H1 (cell line): ENCODE measurements around the gene TFPI2. TPM values are rescaled to one million over a fixed set of nuclear protein-coding genes. Genes with fewer than 3 reads are reported as not detected.

ENCODE experiments used
- CTCF ChIA-PET: fragments of 300-600 bp; sonication (Branson Sonifier 250); formaldehyde crosslinking; loops from one replicate; lab custom pipeline; 2021; ENCODE audit not compliant: partially characterized antibody; lab: Charles Lee
- POLR2A ChIA-PET: fragments of 300-600 bp; sonication (Branson Sonifier 250); formaldehyde crosslinking; loops from one replicate; lab custom pipeline; 2021; ENCODE audit warnings: inconsistent platforms; ENCODE audit not compliant: partially characterized antibody; lab: Charles Lee
- DNase-seq, 2 experiments: peaks; one replicate each; pipeline versions ENCODE4 v3.0.0 to v3.0.0-alpha.2; 2010 to 2022; ENCODE audit warnings: low spot score in 2 of 2, low read depth in 1 of 2, mixed read lengths in 1 of 2
- FAIRE-seq: peaks from 2 replicates; lab custom pipeline; 2011; peaks lifted over from hg19 to GRCh38; lab: Jason Lieb, UNC
- H2AFZ ChIP-seq: 2 replicates; pipeline ENCODE4 v1.8.1; 2012; ENCODE audit warnings: low read length, inconsistent platforms
- H2AK5ac ChIP-seq: 2 replicates; pipeline ENCODE4 v1.6.1; 2013; ENCODE audit warnings: low read depth, low read length
- H2BK120ac ChIP-seq: replicated peaks from 2 replicates; pipeline ENCODE3; 2013; ENCODE audit warnings: low read depth, low read length, inconsistent platforms
- H2BK12ac ChIP-seq: 2 replicates; pipeline ENCODE4 v1.6.1; 2013; ENCODE audit warnings: low read depth, low read length
- H2BK15ac ChIP-seq: 2 replicates; pipeline ENCODE4 v1.6.1; 2013; ENCODE audit warnings: low read length
- H2BK20ac ChIP-seq: 2 replicates; pipeline ENCODE4 v1.6.1; 2013; ENCODE audit warnings: low read length
- H2BK5ac ChIP-seq: 2 replicates; pipeline ENCODE4 v1.6.1; 2013; ENCODE audit warnings: low read depth, low read length
- H3K14ac ChIP-seq: 2 replicates; pipeline ENCODE4 v1.6.1; 2013; ENCODE audit warnings: inconsistent platforms; ENCODE audit not compliant: insufficient read length
- H3K18ac ChIP-seq: 2 replicates; pipeline ENCODE4 v1.6.1; 2013; ENCODE audit warnings: low read length; ENCODE audit errors: extremely low read depth
- H3K23ac ChIP-seq: 2 replicates; pipeline ENCODE4 v1.6.1; 2013; ENCODE audit warnings: inconsistent platforms; ENCODE audit not compliant: insufficient read length
- H3K23me2 ChIP-seq: 2 replicates; pipeline ENCODE4 v1.6.1; 2013; ENCODE audit warnings: low read depth, low read length
- H3K27ac ChIP-seq: 2 replicates; pipeline ENCODE4 v1.6.1; 2011; ENCODE audit warnings: low read depth, low read length, inconsistent platforms
- H3K27me3 ChIP-seq, 4 experiments: replicated peaks in 1 of 4; 1 replicate in 1 of 4; 2 replicates in 3 of 4; pipeline versions ENCODE4 v1.6.1 to v1.8.1; 2011 to 2013; ENCODE audit warnings: low read length in 3 of 4, mild to moderate bottlenecking in 3 of 4, inconsistent platforms in 2 of 4, mixed read lengths in 2 of 4, moderate library complexity in 1 of 4; ENCODE audit not compliant: control insufficient read depth in 3 of 4, insufficient read depth in 3 of 4; ENCODE audit errors: extremely low read depth in 1 of 4
- H3K36me3 ChIP-seq, 4 experiments: 2 replicates each; pipeline versions ENCODE4 v1.6.1 to v1.8.1; 2011 to 2013; ENCODE audit warnings: mild to moderate bottlenecking in 4 of 4, low read length in 3 of 4, moderate library complexity in 2 of 4, control low read depth in 1 of 4, inconsistent platforms in 1 of 4; ENCODE audit not compliant: insufficient read depth in 4 of 4, control insufficient read depth in 2 of 4
- H3K4ac ChIP-seq: replicated peaks from 2 replicates; pipeline ENCODE3; 2013; ENCODE audit warnings: low read length, low read depth, mixed read lengths, inconsistent platforms; ENCODE audit not compliant: insufficient read length
- H3K4me1 ChIP-seq, 4 experiments: replicated peaks in 1 of 4; 1 replicate in 1 of 4; 2 replicates in 3 of 4; pipeline versions ENCODE4 v1.6.1 to v1.8.1; 2011 to 2013; ENCODE audit warnings: low read length in 3 of 4, inconsistent platforms in 2 of 4, mixed read lengths in 1 of 4; ENCODE audit not compliant: insufficient read depth in 4 of 4, control insufficient read depth in 3 of 4
- H3K4me2 ChIP-seq, 2 experiments: 2 replicates each; pipeline versions ENCODE4 v1.6.1 to v1.8.1; 2011 to 2013; ENCODE audit warnings: low read depth in 2 of 2, low read length in 2 of 2, control low read depth in 1 of 2, inconsistent platforms in 1 of 2, mild to moderate bottlenecking in 1 of 2; ENCODE audit not compliant: insufficient read depth in 1 of 2
- H3K4me3 ChIP-seq, 4 experiments: fragments of 200-600, 300-600 bp in 1 of 4; sonication (generic), shearing (Covaris generic), sonication (Bioruptor Twin) in 1 of 4; 2 replicates each; pipeline versions ENCODE4 v1.5.1 to v1.8.1; 2011 to 2016; ENCODE audit warnings: low read length in 4 of 4, low read depth in 3 of 4, control low read depth in 2 of 4, inconsistent platforms in 2 of 4, mild to moderate bottlenecking in 2 of 4, mixed read lengths in 1 of 4, moderate library complexity in 1 of 4; ENCODE audit not compliant: insufficient read depth in 2 of 4; ENCODE audit errors: extremely low read depth in 1 of 4
- H3K56ac ChIP-seq: replicated peaks from 2 replicates; pipeline ENCODE3; 2013; ENCODE audit warnings: low read depth, mild to moderate bottlenecking, mixed read lengths, low read length, inconsistent platforms; ENCODE audit not compliant: insufficient read length
- H3K79me1 ChIP-seq: 2 replicates; pipeline ENCODE4 v1.6.1; 2013; ENCODE audit warnings: low read depth, low read length, control low read depth
- H3K79me2 ChIP-seq, 2 experiments: 2 replicates each; pipeline versions ENCODE4 v1.6.1 to v1.8.1; 2012 to 2013; ENCODE audit warnings: low read length in 2 of 2, mild to moderate bottlenecking in 2 of 2, inconsistent platforms in 1 of 2; ENCODE audit not compliant: insufficient read depth in 2 of 2, control insufficient read depth in 1 of 2
- H3K9ac ChIP-seq, 4 experiments: replicated peaks in 1 of 4; 1 replicate in 1 of 4; 2 replicates in 3 of 4; pipeline versions ENCODE4 v1.6.1 to v1.8.1; 2011 to 2013; ENCODE audit warnings: low read depth in 3 of 4, low read length in 3 of 4, control low read depth in 2 of 4, mild to moderate bottlenecking in 2 of 4, moderate library complexity in 2 of 4, inconsistent platforms in 1 of 4; ENCODE audit errors: extremely low read depth in 1 of 4
- H3K9me3 ChIP-seq, 2 experiments: 2 replicates each; pipeline versions ENCODE4 v1.6.1 to v1.8.1; 2012 to 2013; ENCODE audit warnings: mild to moderate bottlenecking in 2 of 2, moderate library complexity in 2 of 2, control low read depth in 1 of 2, inconsistent platforms in 1 of 2, low read depth in 1 of 2, low read length in 1 of 2, mixed read lengths in 1 of 2; ENCODE audit not compliant: insufficient read depth in 2 of 2
- H4K20me1 ChIP-seq, 2 experiments: replicated peaks in 1 of 2; 2 replicates each; pipeline versions ENCODE3 to v1.8.1; 2011 to 2013; ENCODE audit warnings: inconsistent platforms in 2 of 2, low read length in 2 of 2, mild to moderate bottlenecking in 1 of 2; ENCODE audit not compliant: insufficient read depth in 2 of 2, control insufficient read depth in 1 of 2
- H4K5ac ChIP-seq: 2 replicates; pipeline ENCODE4 v1.6.1; 2013; ENCODE audit warnings: low read length, low read depth, mixed read lengths, inconsistent platforms; ENCODE audit not compliant: insufficient read length
- H4K8ac ChIP-seq: 2 replicates; pipeline ENCODE4 v1.8.0; 2013; ENCODE audit warnings: mild to moderate bottlenecking, moderate library complexity, low read length, inconsistent platforms; ENCODE audit not compliant: insufficient read depth; ENCODE audit errors: extremely low read depth
- H4K91ac ChIP-seq: replicated peaks from 2 replicates; pipeline ENCODE3; 2013; ENCODE audit warnings: low read length, mixed read lengths, inconsistent platforms; ENCODE audit not compliant: insufficient read length
- CHD1 ChIP-seq: IDR thresholded peaks from 2 replicates; pipeline ENCODE4 v1.6.1; 2012; ENCODE audit warnings: low read depth, low read length, improper control_type of control experiment
- CHD2 ChIP-seq: IDR thresholded peaks from 2 replicates; pipeline ENCODE4 v1.6.1; 2012; ENCODE audit warnings: low read length, improper control_type of control experiment
- EP300 ChIP-seq, 2 experiments: IDR thresholded peaks; 1 replicate in 1 of 2; 2 replicates in 1 of 2; pipeline ENCODE4 v1.6.1; 2011 to 2012; ENCODE audit warnings: low read depth in 2 of 2, low read length in 2 of 2, mild to moderate bottlenecking in 2 of 2, borderline replicate concordance in 1 of 2, inconsistent platforms in 1 of 2, moderate library complexity in 1 of 2
- HDAC2 ChIP-seq, 2 experiments: fragments of 300-600 bp in 1 of 2; sonication (generic) in 1 of 2; IDR thresholded peaks; 2 replicates each; pipeline ENCODE4 v1.6.1; 2011 to 2012; ENCODE audit warnings: low read depth in 2 of 2, low read length in 2 of 2, mild to moderate bottlenecking in 2 of 2, moderate library complexity in 2 of 2, borderline replicate concordance in 1 of 2, inconsistent platforms in 1 of 2
- JUN ChIP-seq: IDR thresholded peaks from 2 replicates; pipeline ENCODE4 v1.6.1; 2011; ENCODE audit warnings: low read depth, mild to moderate bottlenecking, improper control_type of control experiment, low read length
- KDM5A ChIP-seq: fragments of 200-600 bp; IDR thresholded peaks from 2 replicates; pipeline ENCODE4 v1.7.1; 2012; ENCODE audit warnings: mild to moderate bottlenecking, low read length, inconsistent platforms, mixed read lengths
- NANOG ChIP-seq: IDR thresholded peaks from 2 replicates; pipeline ENCODE4 v1.6.1; 2011; ENCODE audit warnings: low read length, low read depth, mild to moderate bottlenecking, inconsistent platforms; ENCODE audit not compliant: insufficient read depth, poor library complexity, severe bottlenecking
- POLR2A ChIP-seq, 2 experiments: IDR thresholded peaks; 1 replicate in 1 of 2; 2 replicates in 1 of 2; pipeline ENCODE4 v1.6.1; 2011; ENCODE audit warnings: low read depth in 2 of 2, low read length in 2 of 2, mild to moderate bottlenecking in 2 of 2; ENCODE audit errors: control extremely low read depth in 1 of 2
- RBBP5 ChIP-seq: IDR thresholded peaks from 2 replicates; pipeline ENCODE4 v1.7.1; 2012; ENCODE audit warnings: low read depth, mild to moderate bottlenecking, inconsistent platforms, low read length, moderate library complexity, borderline replicate concordance
- SP2 ChIP-seq: IDR thresholded peaks from 2 replicates; pipeline ENCODE4 v1.6.1; 2012; ENCODE audit warnings: mild to moderate bottlenecking, low read length, inconsistent platforms
- SRF ChIP-seq: IDR thresholded peaks from 2 replicates; pipeline ENCODE4 v1.6.1; 2011; ENCODE audit warnings: mild to moderate bottlenecking, low read depth, low read length, moderate library complexity
- TAF1 ChIP-seq: IDR thresholded peaks from 2 replicates; pipeline ENCODE4 v1.6.1; 2011; ENCODE audit warnings: mild to moderate bottlenecking, low read depth, low read length
- TAF7 ChIP-seq: optimal IDR thresholded peaks from 2 replicates; pipeline ENCODE3; 2011; ENCODE audit warnings: low read depth, mild to moderate bottlenecking, inconsistent platforms, low read length, moderate library complexity, borderline replicate concordance
- WGBS, 2 experiments: shearing (Covaris generic) in 1 of 2; methylation state at CpG; one replicate each; pipeline versions ENCODE4 v1.1.6 to v1.1.7; 2013 to 2015; ENCODE audit warnings: low lambda C conversion rate in 2 of 2, mixed read lengths in 2 of 2, inconsistent platforms in 1 of 2, low coverage in 1 of 2, missing lambda C conversion rate in 1 of 2; ENCODE audit not compliant: insufficient replicate concordance in 2 of 2, insufficient coverage in 1 of 2, insufficient read length in 1 of 2; ENCODE audit errors: extremely low coverage in 1 of 2, missing lambda C conversion rate in 1 of 2; 5-methylcytosine and 5-hydroxymethylcytosine counted together
- polyA plus RNA-seq, 7 experiments: library from polyadenylated mRNA; depleted of rRNA in 3 of 7; stranded (reverse) in 5 of 7; unstranded in 2 of 7; fragments of >200 nt in 5 of 7; fragments of 200-250 nt in 2 of 7; gene quantifications; 1 replicate in 5 of 7; 2 replicates in 1 of 7; 4 replicates in 1 of 7; pipeline versions ENCODE4 v1.2.1 to v1.2.3, GENCODE V29; 2011 to 2013; ENCODE audit warnings: missing spikeins in 2 of 7, mixed read lengths in 2 of 7
- total RNA-seq: library from RNA; stranded (reverse); fragmentation: NEBNext Ultra II Directional; extraction: Animal tissue kit (Norgen Biotek cat#: 25700); gene quantifications from 2 replicates; pipeline ENCODE4 v1.2.1, GENCODE V29; 2021
- TF ChIP-seq, protein P1 (sequence below): IDR thresholded peaks from 2 replicates; pipeline ENCODE4 v1.6.1; 2012; ENCODE audit warnings: inconsistent platforms

TFPI2 gene
- total and polyA plus RNA-seq, 2 of the 8 experiments (the other 6 are each of a cell fraction or from before 2014, with no cell fraction given), result 6.8 to 8.9 TPM

DNA sequence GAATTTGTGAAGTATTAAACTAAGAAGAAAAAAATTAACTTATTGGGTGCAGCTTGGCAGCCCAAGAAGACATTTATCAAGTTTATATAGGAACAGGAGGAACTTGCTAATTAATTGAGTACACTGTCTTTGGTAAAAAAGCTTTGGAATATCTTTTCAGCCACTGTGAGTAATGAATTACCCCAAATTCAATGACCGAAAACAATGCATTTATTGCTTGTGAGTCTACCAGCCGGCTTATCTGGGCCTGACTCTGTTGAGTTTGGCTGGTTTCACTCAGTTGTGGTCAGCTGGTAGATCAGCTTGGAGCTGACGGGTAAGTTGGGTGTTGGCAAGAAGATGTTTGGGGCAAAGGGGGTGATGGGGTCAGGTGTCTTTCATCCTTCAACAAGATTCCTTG, 42.6 kb upstream of the TFPI2 start:
- DNase-seq (no peak), FAIRE-seq (no peak)
- Histone ChIP-seq H2AK5ac (no peak overlapping the region), H3K23ac (no peak overlapping the region), H3K9me3 (no peaks in the 10 kb centered on the region), H3K36me3 (no peaks in the 10 kb centered on the region), H4K91ac (no peak overlapping the region), H4K8ac (no peak overlapping the region), H2BK5ac (no peak overlapping the region), H3K56ac (no peak overlapping the region), H2BK120ac (no peak overlapping the region), H3K79me2 (no peaks in the 10 kb centered on the region), H3K9ac (no peak overlapping the region), H3K4ac (no peak overlapping the region), H3K23me2 (no peaks in the 10 kb centered on the region), H3K4me1 (no peaks in the 10 kb centered on the region), H2BK12ac (no peak overlapping the region), H3K79me1 (no peaks in the 10 kb centered on the region), H4K20me1 (no peaks in the 10 kb centered on the region), H3K27me3 (peaks cover 0 to 1% (median 0%) of the 10 kb centered on the region in 4 experiments; a peak in 1 of 7 replicates), H3K27ac (no peak overlapping the region), H2BK15ac (no peak overlapping the region), H3K14ac (no peak overlapping the region), H2AFZ (no peak overlapping the region), H3K4me2 (no peak overlapping the region), H3K18ac (no peak overlapping the region), H3K4me3 (no peak overlapping the region), H4K5ac (no peak overlapping the region), H2BK20ac (no peak overlapping the region)
- WGBS, 2 experiments, result 90% methylated on average over 3 of the region's 3 CpGs; no CpG with 5 or more reads in 1 of the 2 experiments
- ChIA-PET CTCF (no interaction called here), POLR2A (no interaction called here)
- no peak for TF ChIP-seq KDM5A
- TF ChIP-seq, protein P1, sequence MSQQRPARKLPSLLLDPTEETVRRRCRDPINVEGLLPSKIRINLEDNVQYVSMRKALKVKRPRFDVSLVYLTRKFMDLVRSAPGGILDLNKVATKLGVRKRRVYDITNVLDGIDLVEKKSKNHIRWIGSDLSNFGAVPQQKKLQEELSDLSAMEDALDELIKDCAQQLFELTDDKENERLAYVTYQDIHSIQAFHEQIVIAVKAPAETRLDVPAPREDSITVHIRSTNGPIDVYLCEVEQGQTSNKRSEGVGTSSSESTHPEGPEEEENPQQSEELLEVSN, result no peak
- no peak for TF ChIP-seq CHD2
- TF ChIP-seq POLR2A (IDR thresholded peaks at IDR 0.05; ENCODE audit: control extremely low read depth in 1 of 2, low read depth in 2 of 2, low read length in 2 of 2), result no peak
- TF ChIP-seq RBBP5, result no peak
- TF ChIP-seq JUN, result no peak
- no peak for TF ChIP-seq SP2
- no peak for TF ChIP-seq HDAC2 (IDR thresholded peaks at IDR 0.05; ENCODE audit: borderline replicate concordance in 1 of 2, low read depth in 2 of 2, low read length in 2 of 2)
- TF ChIP-seq NANOG, result no peak
- no peak for TF ChIP-seq SRF
- no peak for TF ChIP-seq CHD1
- TF ChIP-seq TAF7, result no peak
- TF ChIP-seq TAF1, result no peak
- TF ChIP-seq EP300 (IDR thresholded peaks at IDR 0.05; ENCODE audit: borderline replicate concordance in 1 of 2, low read depth in 2 of 2, low read length in 2 of 2), result no peak
